ENCODE measurements around the gene PAX2.

The PAX2 gene

DNA sequence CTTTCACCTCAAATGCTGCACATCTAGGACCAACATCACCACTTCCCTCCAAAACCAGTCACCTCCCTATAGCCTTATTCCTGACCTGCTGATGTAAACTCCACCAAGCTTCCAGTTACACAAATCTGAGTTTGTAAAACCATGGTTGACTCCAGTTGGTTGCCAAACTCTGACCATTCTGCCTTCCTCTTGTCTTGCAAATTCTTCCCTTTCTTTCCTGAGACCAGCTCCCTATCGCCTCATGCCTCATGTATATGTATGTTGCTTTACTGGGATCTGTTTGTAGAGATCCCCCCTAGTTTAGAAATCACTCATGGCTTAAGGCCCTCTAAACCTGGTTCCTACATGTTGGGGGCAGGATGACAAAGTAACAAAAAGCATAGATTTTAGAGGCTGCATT is 31.3 kb downstream of the PAX2 start:
- intact Hi-C loops (cut with DNase I): no loop called here
- DNase-seq: no peak

GRCh38 chr10:100779329-100779728 is 33.9 kb downstream of the PAX2 start:
- intact Hi-C loops (cut with DNase I): no loop called here
- no peak for DNase-seq

DNA sequence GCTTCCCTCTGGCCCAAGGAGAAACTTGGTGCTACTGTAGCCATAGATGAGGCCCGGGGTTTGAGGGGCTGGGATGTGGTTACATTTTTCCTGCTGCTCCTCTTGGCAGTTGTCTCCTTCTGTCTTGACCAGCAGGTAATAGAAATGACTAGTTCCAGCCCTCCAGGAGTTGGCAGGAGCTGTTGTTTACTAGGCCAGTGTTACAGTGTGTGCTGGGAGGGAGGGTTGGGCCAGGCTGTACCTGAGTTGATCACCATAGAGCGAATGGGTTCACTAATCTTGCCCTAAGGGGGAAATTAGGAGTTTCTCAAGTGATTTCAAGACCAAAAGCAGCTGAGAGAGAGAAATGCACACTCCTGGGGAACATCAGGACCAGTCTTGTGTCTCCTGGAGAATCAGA is 34.9 kb downstream of the PAX2 start:
- DNase-seq: no peak
- intact Hi-C loops (cut with DNase I): no loop called here

- no peak for DNase-seq
- intact Hi-C loops (cut with DNase I): no loop called here
Measured at GRCh38 chr10:100781145-100781665, 35.8 kb downstream of the PAX2 start.

DNA sequence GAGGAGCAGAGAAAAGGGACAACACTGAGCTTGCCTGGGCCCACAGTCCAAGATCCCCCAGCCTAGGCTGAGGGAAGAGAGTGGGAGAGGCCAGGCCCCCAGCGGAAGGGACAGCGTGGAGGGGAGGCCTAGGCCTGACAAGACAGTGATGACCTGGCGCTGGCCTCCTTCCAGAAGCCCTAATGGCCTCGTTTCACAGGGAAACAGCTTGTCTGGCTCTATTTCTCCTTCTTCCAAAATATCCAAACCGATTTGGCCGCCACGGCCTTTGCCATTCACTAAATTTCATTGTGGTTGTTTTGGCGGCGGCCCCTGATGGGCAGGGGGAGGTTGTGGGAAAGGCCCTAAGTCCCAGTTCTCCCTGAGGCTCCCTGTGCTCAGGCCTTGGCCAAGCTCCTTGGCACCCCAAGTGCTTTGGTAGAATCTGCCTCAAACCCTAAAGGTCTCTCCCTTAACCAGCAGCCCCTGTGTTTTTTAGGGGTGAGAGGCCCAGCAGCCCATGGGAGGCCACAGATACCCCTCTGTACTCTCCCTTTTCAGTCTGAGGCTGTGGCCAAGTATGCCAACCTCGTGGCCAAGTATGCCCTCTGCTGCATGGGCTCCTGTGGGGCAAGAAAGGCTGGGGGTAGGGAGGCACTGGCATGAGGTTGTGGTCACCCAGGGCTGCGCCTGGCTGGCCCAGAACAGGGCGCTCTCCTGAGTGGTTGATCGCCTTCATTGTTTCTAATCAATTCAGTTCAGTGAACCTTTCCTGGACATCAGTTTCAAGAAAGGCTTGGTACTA is 37.3 kb downstream of the PAX2 start:
- intact Hi-C loops (cut with DNase I): no loop called here
- DNase-seq: no peak

- DNase-seq: no peak
- intact Hi-C loops (cut with DNase I): no loop called here
Measured at GRCh38 chr10:100784126-100784525, 38.7 kb downstream of the PAX2 start.

DNA sequence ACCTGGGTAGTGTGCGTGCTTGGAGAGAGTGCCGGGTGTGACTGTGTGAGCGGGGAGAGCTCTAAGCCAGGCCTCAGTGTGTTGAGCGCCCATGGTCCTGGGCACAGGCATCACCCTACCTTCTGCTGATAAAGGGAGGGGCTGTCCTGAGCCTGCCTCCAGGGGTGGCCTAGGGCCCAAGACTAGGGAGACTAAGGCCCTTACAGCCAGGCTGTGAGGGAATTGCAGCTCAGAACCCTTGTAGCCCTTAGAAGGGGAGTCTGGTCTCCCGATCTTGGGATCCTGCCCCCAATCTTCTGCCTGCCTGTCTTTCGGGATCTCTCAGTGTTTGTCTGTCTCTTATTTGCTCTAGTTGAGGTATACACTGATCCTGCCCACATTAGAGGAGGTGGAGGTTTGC is 41.2 kb downstream of the PAX2 start:
- no peak for DNase-seq
- intact Hi-C loops (cut with DNase I): no loop called here

DNA sequence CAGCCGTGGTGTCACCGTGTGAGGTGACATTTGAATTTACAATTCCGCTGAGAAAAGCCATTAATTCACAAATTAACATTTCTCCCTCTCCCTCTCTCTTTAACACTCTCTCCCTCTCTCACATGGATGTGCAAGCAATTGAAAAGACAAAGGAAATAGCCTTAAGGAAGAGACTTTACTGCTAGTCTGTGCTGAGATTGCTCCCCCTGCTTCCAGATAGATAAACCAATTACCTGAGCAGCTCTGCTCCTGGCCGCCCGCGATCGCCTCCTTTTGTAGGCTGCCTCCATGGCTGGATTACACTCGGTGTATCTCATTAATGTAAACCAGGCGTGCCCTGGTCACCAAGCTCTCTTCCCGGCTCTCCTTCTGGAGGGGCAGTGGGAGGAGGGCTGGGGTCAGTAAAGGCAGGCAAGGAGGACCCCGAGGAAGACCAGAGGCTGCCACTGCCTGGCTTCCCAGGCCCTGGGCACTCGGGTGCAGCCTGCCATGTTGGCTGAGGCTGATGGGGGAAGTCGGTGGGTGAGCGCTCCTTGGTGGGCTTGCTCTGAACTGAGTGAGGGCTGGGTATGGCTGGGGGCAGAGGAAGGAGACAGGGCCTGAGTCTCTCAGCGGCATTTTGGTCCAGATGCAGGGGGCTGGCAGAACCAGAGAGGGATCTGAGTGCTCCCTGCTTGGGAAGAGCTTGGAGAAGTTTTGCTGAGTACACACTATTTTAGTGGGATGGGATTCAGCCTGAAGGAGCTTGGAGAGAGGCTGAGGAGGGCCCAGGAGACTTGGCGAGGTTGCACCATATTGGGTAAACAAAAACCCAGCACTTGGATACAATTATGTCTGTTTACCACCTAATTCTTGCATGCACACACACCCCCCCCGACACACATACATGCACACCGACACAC is 42.9 kb downstream of the PAX2 start:
- intact Hi-C loops (cut with DNase I): no loop called here
- no peak for DNase-seq

GRCh38 chr10:100790761-100791208 is 45.4 kb downstream of the PAX2 start:
- no peak for DNase-seq

GRCh38 chr10:100791369-100792058 is 46.1 kb downstream of the PAX2 start:
- no peak for DNase-seq
- intact Hi-C loops (cut with DNase I): no loop called here

More at GRCh38 chr10:100790761-100791208, 45.4 kb downstream of the PAX2 start:
- intact Hi-C loops (cut with DNase I): no loop called here

DNA sequence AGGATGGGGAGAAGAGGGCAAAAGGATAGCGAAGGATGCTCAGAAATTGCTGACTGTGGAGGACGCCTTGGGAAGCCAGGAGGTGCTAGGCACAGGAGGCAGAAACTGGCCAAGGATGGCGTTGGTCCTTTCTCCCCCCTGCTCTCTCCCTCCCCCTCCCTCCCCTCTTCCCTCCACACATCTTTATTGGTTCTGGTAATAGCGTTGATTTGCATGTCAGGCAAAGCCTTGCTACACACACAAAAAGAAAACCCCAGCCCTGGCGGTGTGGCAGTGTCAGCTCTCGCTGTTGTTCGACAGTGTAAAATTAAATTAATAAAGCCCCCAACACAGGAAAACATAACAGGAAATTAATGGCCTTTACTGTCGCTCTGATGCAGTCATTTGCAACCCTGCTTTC is 47.2 kb downstream of the PAX2 start:
- intact Hi-C loops (cut with DNase I): no loop called here
- no peak for DNase-seq

- intact Hi-C loops (cut with DNase I): no loop called here
- DNase-seq: no peak
Measured at GRCh38 chr10:100793055-100793454, 47.7 kb downstream of the PAX2 start.

DNA sequence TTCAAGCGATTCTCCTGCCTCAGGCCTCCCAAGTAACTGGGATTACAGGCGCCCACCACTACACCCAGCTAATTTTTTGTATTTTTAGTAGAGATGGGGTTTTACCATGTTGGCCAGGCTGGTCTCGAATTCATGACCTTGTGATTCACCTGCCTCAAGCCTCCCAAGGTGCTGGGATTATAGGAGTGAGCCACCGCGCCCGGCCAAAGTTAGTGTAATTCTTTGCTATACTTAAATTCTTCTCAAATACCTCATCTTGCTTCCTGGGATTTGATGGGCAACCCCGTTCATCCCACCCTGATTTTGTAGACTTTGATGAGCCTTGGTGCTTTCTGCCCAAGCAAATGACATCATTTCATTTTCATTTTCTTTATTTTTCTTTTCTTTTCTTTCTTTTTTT is 54.5 kb downstream of the PAX2 start:
- DNase-seq: no peak
- intact Hi-C loops (cut with DNase I): no loop called here

GRCh38 chr10:100800931-100801330 is 55.5 kb downstream of the PAX2 start:
- intact Hi-C loops (cut with DNase I): no loop called here
- no peak for DNase-seq

DNA sequence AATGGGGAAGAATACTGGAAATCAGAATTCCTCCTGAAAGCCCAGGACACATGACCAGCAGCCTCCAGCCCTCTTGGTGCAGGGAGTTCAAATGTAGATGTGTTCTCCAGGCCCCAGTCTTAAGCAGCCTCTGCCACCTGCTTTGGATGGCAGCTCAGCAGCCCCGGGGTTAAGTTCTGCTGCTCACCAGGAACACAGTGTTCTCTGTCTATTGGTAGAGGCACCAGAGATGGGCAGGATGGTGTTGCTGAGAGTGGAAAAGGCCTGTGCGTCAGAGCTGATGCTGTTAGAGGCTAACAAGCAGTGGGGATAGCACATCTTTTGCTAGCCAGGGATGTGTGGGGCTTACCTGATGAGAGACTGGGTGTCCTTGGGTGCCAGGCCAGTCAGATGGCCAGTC is 56.8 kb downstream of the PAX2 start:
- peak in 1 of 42 donors; percentile 8 for DNase-seq
- intact Hi-C loops (cut with DNase I): no loop called here

DNA sequence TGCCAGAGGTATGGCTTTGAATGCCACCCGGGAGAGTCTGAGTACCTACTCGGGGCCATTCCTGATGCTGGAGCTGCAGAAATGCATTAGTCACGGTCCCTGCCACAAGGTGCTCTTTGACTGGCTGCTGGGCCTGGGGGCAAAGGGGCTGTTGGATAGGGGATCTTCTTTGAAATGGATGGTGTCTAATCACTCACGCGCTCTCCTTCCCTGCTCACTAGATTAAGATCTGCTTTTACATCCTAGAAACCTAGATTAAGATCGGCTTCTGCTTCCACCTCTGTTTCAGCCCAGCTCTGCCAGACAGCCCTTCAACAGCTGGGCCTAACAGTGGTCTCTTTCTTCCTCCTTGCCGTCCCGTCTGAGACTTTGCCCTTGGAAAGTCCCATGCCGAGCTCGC is 57.2 kb downstream of the PAX2 start:
- DNase-seq: no peak
- intact Hi-C loops (cut with DNase I): no loop called here

DNA sequence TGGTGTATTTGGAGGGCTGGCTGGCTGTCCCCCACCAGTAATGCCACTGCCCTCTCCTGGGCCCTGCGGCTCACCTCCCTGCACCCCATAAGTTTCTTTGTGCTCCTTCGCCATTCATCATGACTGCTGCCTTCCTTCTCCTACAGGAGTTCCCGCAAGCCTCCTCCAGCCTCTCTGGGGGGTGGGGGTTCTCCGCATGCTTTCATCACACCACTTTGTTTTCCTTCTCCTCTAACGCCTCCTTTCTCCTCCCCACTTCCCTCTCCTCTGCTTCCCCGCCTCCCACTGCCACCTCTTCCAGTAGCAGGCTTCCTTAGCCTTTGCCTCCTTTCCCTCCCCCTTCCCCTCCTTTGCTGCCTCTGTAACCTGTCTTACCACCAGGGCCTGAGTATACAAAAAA is 58.1 kb downstream of the PAX2 start:
- intact Hi-C loops (cut with DNase I): no loop called here
- peak in 1 of 42 donors; percentile 6 for DNase-seq

DNA sequence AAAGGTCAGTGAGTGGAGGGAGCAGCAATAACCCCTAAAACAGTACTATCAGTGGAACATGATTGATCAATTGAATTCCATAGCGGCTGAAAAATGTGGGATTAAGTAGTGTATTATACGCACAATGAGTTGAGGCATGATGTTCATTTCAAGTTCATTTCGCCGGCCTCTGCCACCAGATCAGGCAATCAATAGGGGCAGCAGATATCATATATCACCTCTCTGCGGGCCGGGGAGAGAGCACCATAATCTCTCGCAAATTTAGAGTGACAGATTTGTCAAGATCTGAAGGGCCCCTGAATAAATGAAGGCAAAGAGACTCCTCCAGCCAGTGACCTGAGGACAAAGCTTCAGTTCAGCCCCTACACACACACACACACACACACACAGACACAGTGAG is 58.5 kb downstream of the PAX2 start:
- no peak for DNase-seq
- intact Hi-C loops (cut with DNase I): no loop called here

- peak in 1 of 42 donors; percentile 16 for DNase-seq
- intact Hi-C loops (cut with DNase I): no loop called here
Measured at GRCh38 chr10:100805543-100806355, 60.4 kb downstream of the PAX2 start.

Data from head of caudate nucleus (tissue), 42 donors.